HUES6 (cell line): ENCODE measurements around the gene C14orf93.

ENCODE experiments used
- H3K27ac ChIP-seq: 2 replicates; pipeline ENCODE4 v1.7.0; 2013; ENCODE audit warnings: low read depth, mild to moderate bottlenecking, low read length, inconsistent platforms
- H3K27me3 ChIP-seq: 2 replicates; pipeline ENCODE4 v1.6.1; 2013; ENCODE audit warnings: low read length; ENCODE audit not compliant: control insufficient read depth, insufficient read depth
- H3K36me3 ChIP-seq: 2 replicates; pipeline ENCODE4 v1.6.1; 2013; ENCODE audit warnings: low read length; ENCODE audit not compliant: control insufficient read depth, insufficient read depth
- H3K4me1 ChIP-seq: 2 replicates; pipeline ENCODE4 v1.6.1; 2013; ENCODE audit warnings: low read length; ENCODE audit not compliant: control insufficient read depth, insufficient read depth
- H3K4me3 ChIP-seq: 2 replicates; pipeline ENCODE4 v1.5.1; 2013; ENCODE audit warnings: low read depth, low read length
- H3K9ac ChIP-seq: one replicate; pipeline ENCODE4 v1.6.1; 2013; ENCODE audit warnings: mild to moderate bottlenecking, low read length
- H3K9me3 ChIP-seq: 2 replicates; pipeline ENCODE4 v1.6.1; 2013; ENCODE audit warnings: low read depth, low read length; ENCODE audit not compliant: control insufficient read depth, insufficient read depth

Gene C14orf93

DNA sequence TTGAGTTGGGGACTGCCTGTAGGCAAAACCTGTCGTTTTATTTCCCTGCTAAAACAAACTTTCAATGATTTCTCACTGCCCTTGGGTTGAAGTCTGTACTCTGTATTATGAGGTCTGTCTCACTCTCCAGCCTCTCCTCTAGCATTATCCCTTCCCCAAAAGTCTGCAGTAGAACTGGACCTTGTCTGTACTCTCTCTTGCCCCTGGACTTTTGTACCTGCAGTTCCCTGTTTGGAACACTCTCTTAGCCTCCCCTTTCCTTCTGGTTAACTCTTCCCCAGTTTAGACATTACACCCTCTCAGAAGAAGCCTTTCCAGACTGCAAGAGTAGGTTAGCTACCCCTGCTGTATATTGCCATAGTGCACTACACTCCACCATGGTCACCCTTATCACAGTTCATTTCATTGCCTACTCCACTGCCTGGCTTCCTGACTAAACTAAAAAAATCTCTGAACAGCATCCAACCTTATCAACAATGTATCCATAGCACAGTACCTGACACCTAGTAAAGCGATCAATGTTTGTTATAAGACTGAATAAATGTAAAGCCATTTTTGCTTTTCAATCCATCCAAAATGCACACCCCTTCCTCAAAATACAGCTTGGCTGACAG lies 23.9 kb downstream of the C14orf93 start:
- Histone ChIP-seq H3K27me3 (peaks cover 10% of the 10 kb centered on the region; the same call in 1 of the 2 replicates), H3K36me3 (no peaks in the 10 kb centered on the region), H3K4me1 (peaks cover 3% of the 10 kb centered on the region; the same call in 1 of the 2 replicates), H3K27ac (no peak overlapping the region), H3K9me3 (no peaks in the 10 kb centered on the region), H3K9ac (no peak overlapping the region), H3K4me3 (no peak overlapping the region)

DNA sequence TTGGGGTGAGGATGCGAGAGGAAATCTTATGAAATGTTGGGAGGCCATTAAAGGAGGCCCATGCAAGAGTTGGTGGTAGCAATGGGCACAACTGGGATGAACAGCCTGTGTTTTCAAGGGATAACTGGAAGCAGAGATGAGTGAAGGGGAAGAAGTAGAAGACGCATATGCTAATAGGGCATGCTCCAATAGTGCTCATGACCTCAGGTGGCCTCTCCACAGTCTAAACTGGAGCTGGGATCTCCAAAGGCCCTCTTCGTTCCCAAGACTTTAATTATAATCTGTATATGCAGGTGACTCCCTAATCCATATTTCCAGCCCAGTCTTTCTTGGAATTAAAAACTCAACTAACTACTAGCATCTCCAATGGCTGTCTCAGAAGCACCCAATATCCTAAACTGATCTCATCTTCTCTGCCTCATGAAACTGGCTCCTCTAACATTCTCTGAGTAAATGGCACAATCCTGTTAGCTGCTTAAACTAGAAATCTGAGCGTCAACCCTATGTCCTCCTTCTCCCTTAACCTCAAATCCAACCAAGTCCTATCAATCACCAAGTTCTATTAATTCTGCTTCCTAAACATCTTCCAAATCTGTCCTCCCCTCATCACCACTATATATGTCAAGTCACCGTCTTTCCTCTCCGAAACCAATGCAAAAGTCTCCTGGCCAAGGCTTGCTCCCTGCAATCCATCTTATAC lies 24.8 kb downstream of the C14orf93 start:
- no peak overlapping the region for H3K27ac ChIP-seq
- peaks cover 13% of the 10 kb centered on the region; the same call in 1 of the 2 replicates for H3K27me3 ChIP-seq
- H3K9ac ChIP-seq = no peak overlapping the region
- H3K4me3 ChIP-seq = no peak overlapping the region
- no peaks in the 10 kb centered on the region for H3K36me3 ChIP-seq
- no peaks in the 10 kb centered on the region for H3K9me3 ChIP-seq
- peaks cover 6% of the 10 kb centered on the region for H3K4me1 ChIP-seq

DNA sequence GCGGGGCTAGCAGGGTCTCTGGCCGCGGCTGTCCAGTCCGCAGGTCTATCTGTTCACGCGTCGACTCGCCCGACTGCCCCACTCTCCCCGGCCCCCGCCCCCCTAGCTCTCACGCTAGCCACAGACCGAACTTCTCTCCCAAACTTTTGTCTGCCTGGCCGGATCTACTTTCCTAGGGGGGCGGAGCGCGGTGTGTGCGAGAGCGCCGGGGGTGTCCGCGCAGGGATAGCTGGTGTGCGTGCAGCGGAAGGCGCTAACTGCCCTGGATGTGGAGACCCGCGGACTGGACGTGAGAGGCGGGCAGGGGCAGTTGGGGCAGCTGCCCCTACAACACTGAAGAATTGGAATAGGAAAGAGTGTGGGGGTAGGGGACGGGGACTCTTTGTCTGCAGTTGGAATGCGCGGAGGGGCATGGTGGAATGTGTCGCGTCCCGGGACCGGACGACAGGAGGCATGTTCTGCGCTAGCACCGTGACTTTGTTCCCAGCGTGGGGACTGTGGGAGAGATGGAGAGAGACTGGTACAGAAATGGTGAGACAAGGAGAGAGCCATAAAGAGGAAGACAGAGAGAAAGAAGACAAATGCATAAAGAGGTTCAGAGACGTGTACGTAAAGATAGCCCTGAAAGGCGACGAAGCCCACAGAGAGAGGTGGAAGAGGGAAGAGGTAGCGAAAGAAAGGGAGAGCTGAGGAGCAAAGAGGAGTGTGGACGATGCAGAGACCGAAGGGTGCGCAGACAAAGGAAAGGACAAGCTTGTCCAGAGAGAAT lies 27.3 kb downstream of the C14orf93 start, which contains the start of gene AJUBA:
Gene AJUBA, minus strand, starts transcription at position 75 of the 769 bp plus-strand sequence. CDS start 285 bp downstream, outside the sequence.
- H3K36me3 ChIP-seq = peaks cover 16% of the 10 kb centered on the region; the same call in 1 of the 2 replicates
- peak within 1 kb of the TSS; percentile 76 for H3K4me3 ChIP-seq
- H3K27me3 ChIP-seq = peaks cover 13% of the 10 kb centered on the region; the same call in 1 of the 2 replicates
- H3K9me3 ChIP-seq = no peaks in the 10 kb centered on the region
- peak within 1 kb of the TSS; percentile 88 for H3K9ac ChIP-seq
- H3K4me1 ChIP-seq = peaks cover 29% of the 10 kb centered on the region
- peak within 1 kb of the TSS; percentile 44; the same call in 1 of the 2 replicates for H3K27ac ChIP-seq

DNA sequence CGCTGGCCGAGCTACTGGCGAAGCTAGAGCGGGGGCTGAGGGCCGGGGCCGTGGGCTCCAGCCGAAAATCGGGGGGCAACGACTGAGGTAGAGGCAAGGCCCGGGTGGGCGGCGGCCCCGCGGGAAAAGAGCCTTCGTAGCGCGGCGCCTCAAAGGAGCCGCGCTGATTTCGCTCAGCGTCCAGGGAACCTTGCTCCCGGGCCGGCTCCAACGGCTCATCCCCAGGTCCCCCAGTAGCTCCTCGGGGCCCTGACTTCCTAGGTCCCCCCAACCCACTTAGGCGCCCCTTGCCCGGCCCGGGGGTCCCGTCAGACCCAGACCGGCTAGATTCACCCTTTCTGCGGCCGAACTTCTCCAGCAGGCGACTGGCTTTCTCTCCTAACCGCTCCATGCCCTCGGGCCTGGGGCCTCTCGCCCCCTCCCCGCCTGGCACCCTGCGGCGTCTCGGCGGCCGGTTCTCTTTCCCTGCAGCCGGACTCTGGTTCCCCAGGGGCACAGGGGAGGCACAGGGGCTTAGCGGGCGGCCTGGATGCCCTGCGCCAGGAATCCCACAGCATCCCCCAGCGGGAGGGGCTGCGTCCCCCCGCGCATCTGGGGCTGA lies 28.0 kb downstream of the C14orf93 start:
- Histone ChIP-seq H3K27ac (peak overlapping the region; percentile 44; the same call in 1 of the 2 replicates), H3K9me3 (no peaks in the 10 kb centered on the region), H3K36me3 (peaks cover 22% of the 10 kb centered on the region; the same call in 1 of the 2 replicates), H3K4me3 (peak overlapping the region; percentile 76), H3K9ac (peak overlapping the region; percentile 88), H3K27me3 (peaks cover 13% of the 10 kb centered on the region; the same call in 1 of the 2 replicates), H3K4me1 (peaks cover 36% of the 10 kb centered on the region)

DNA sequence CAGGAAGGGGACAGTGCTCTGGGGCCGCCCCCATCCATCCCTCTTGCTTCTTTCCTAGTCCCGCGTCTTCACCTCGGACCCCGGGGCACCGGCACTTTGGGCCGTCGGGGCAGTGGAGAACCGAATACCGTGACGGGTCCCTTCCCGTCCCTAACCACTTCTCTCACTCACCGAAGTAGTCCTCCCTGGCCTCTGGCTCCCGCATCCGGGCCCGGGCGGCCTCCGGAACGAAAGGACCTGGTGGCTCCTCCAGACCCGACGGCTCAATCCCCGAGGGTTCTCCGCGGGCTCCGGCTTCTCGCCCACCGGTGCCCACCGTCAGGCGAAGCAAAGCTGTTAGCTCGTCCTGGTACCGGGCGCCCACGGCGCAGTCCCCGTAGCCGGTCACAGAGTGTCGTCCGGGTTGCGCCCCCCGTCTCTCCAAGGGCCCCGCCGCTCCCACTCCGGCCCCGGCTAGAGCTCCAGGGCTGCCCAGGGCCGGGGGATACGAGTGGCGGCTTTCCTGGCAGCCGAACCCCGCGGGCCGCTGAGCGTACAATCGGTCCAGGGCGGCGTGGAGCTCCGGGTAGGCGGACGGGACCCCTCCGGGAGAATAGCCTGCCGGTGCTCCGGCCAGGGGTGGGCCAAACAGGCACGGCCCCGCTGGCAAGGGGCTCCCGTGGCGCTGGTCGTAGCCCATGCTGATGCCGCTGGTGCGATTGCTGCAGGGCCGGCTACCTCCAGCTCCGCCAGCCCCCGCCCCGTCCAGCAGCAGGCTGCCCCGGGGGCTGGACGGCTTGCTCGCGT lies 28.7 kb downstream of the C14orf93 start:
- H3K9ac ChIP-seq = peak overlapping the region; percentile 88
- peak overlapping the region; percentile 44; the same call in 1 of the 2 replicates for H3K27ac ChIP-seq
- H3K9me3 ChIP-seq = no peaks in the 10 kb centered on the region
- peak overlapping the region; percentile 76 for H3K4me3 ChIP-seq
- peaks cover 43% of the 10 kb centered on the region for H3K4me1 ChIP-seq
- peaks cover 27% of the 10 kb centered on the region for H3K36me3 ChIP-seq
- peaks cover 13% of the 10 kb centered on the region; the same call in 1 of the 2 replicates for H3K27me3 ChIP-seq

DNA sequence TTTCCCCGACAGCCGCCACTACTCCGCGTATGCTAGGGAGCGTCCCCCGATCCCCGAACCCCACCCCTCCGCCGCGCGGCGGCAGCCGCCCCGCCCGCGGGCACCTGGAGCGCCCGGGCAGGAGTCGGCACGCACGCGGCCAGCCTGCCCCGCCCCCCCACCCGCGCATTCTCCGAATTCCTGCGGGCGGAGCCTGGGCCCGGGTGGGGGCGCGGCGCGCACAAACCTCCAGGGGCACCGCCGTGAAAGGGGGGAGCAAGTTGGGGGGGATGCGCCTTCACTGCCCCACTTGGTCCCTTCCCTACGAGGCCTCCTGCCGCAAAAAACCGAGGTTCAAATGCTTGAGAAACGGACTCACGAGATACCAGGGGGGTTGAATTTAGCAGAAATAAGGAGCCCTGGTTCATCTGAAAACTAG lies 29.3 kb downstream of the C14orf93 start:
- peaks cover 45% of the 10 kb centered on the region for H3K4me1 ChIP-seq
- peaks cover 32% of the 10 kb centered on the region for H3K36me3 ChIP-seq
- H3K9me3 ChIP-seq = no peaks in the 10 kb centered on the region
- H3K27me3 ChIP-seq = peaks cover 13% of the 10 kb centered on the region; the same call in 1 of the 2 replicates
- peak overlapping the region; percentile 76 for H3K4me3 ChIP-seq
- peak overlapping the region; percentile 88 for H3K9ac ChIP-seq
- H3K27ac ChIP-seq = peak overlapping the region; percentile 44; the same call in 1 of the 2 replicates

DNA sequence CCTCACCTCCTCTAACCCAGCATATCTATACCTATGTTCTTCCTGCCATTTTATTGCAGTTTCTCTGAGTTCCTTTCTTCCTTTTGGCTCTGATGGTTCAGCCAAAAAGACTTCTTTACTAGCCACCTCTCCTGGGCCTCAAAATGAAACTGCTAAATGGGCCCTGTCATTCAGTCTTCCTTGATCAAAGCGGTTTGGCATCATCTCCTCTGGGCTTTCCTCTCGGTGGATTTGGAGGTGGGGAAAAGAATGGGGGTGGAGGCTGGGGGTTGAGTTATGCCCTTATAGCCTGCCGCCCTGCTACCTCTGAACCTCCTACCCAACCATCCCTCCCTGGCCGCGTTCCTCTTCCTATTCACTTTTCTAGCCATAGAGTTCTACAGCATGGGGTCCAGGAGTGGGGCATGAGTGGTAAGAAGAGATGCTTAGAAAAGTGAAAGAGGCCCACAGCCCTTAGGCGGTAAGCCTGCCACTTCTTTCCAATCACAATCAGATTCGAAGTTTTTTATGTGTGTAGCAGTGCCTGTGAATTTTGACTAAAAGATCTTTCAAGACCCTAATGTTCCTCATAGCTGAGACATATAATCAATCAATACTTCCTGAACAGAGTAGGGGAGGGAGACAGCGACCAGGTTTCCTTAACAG lies 30.1 kb downstream of the C14orf93 start:
- Histone ChIP-seq H3K4me1 (peaks cover 46% of the 10 kb centered on the region), H3K9ac (peak overlapping the region; percentile 63), H3K4me3 (peak overlapping the region; percentile 69), H3K27ac (no peak overlapping the region), H3K9me3 (no peaks in the 10 kb centered on the region), H3K36me3 (peaks cover 37% of the 10 kb centered on the region), H3K27me3 (peaks cover 13% of the 10 kb centered on the region; the same call in 1 of the 2 replicates)

DNA sequence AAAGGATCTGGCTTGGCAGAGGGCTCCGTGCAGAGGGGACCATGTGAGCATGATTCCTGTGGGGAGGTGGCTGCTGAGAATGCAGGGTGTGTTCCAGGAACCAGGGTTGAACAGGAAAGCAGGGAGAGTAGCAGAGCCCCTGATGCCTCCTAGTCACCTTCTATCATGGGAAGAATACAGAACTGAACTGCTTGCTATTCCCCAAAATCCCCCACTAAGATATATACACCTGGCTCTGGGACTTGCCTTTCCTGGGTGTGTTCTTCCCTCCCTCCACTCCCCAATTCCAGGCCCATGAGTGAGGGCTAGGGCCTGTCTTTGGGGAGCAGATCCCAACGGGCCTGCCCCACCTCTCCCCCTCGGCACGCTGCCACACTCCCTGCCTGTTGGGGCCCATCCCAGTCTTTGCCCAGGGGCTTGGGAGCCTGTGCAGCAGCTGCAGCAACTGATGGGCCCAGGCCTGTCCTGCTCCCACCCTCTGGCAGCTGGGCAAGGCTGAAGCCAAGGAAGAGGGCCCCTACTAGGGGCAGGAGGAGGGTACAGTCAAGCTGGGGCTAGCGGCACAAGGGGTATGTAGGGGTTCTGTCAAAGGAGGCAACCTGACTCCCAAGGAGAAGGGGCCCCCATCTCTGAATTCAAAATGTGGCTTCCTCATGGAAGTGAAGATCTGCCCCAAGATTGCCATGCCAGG lies 30.8 kb downstream of the C14orf93 start:
- Histone ChIP-seq H3K4me1 (peaks cover 47% of the 10 kb centered on the region), H3K4me3 (peak overlapping the region; percentile 69), H3K27ac (no peak overlapping the region), H3K9ac (peak overlapping the region; percentile 9), H3K36me3 (peaks cover 44% of the 10 kb centered on the region), H3K27me3 (peaks cover 13% of the 10 kb centered on the region; the same call in 1 of the 2 replicates), H3K9me3 (no peaks in the 10 kb centered on the region)

DNA sequence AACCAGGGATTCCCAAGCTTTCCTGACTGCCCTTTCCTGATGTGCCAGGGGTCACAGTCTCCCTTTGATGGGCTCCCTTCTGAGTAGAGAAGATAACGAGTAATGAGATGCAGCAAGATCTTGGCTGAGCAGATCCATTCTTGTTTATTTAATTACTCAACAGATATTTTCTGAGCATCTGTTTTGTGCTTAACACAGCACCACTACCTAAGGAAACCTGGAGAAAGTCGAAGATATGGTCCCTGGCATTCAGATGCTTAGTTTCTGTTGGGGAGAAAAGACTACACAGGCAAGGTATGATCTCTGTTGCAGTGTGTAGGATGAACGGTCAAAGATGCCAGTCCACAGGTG lies 31.5 kb downstream of the C14orf93 start:
- H3K4me3 ChIP-seq = peak overlapping the region; percentile 69; the same call in 1 of the 2 replicates
- no peaks in the 10 kb centered on the region for H3K9me3 ChIP-seq
- peak overlapping the region; percentile 66; the same call in 1 of the 2 replicates for H3K27ac ChIP-seq
- peak overlapping the region; percentile 65 for H3K9ac ChIP-seq
- H3K27me3 ChIP-seq = peaks cover 13% of the 10 kb centered on the region; the same call in 1 of the 2 replicates
- H3K4me1 ChIP-seq = peaks cover 47% of the 10 kb centered on the region
- H3K36me3 ChIP-seq = peaks cover 51% of the 10 kb centered on the region
